IMR-90 (cell line): ENCODE measurements around the gene SYNM. TPM values are rescaled to one million over a fixed set of nuclear protein-coding genes. Genes with fewer than 3 reads are reported as not detected.

Experiments used
- ATAC-seq: fragments of 200-7000 bp; cut with Tn5 transposase; 2 replicates; pipeline ENCODE4 v1.9.1; 2020; ENCODE audit warnings: low read depth, mild to moderate bottlenecking, moderate library complexity
- BruUV-seq: library from RNA; stranded (reverse); fragments of 400-500 nt; replicated peaks from 2 replicates; lab custom pipeline; 2021; lab: Mats Ljungman, UMichigan
- CTCF ChIA-PET: fragments of 300-600 bp; formaldehyde crosslinking; extraction: SDS; loops from one replicate; lab custom pipeline; 2021; ENCODE audit warnings: antibody characterized with exemption; lab: Yijun Ruan, JAX
- POLR2A ChIA-PET: fragments of 300-600 bp; sonication (Branson Sonifier 250); formaldehyde crosslinking; loops from one replicate; lab custom pipeline; 2022; ENCODE audit warnings: antibody characterized with exemption; ENCODE audit not compliant: unreplicated experiment; lab: Charles Lee
- DNase-seq: peaks from one replicate; pipeline ENCODE4 v3.0.0; 2013
- H2AFZ ChIP-seq: replicated peaks from 2 replicates; pipeline ENCODE3; 2013; ENCODE audit warnings: low read length, mild to moderate bottlenecking; ENCODE audit not compliant: poor library complexity
- H2AK5ac ChIP-seq: 2 replicates; pipeline ENCODE4 v1.6.1; 2013; ENCODE audit warnings: low read depth, low read length, inconsistent platforms
- H2AK9ac ChIP-seq: replicated peaks from 2 replicates; pipeline ENCODE3; 2013; ENCODE audit warnings: mild to moderate bottlenecking, low read depth, low read length, moderate library complexity; ENCODE audit not compliant: poor library complexity
- H2BK120ac ChIP-seq: 2 replicates; pipeline ENCODE4 v1.6.1; 2013; ENCODE audit warnings: low read depth, low read length, inconsistent platforms
- H2BK15ac ChIP-seq: 3 replicates; pipeline ENCODE4 v1.6.1; 2013; ENCODE audit warnings: low read depth, low read length, inconsistent platforms
- H2BK20ac ChIP-seq: 2 replicates; pipeline ENCODE4 v1.6.1; 2013; ENCODE audit warnings: low read depth, mild to moderate bottlenecking, inconsistent platforms, low read length, moderate library complexity
- H2BK5ac ChIP-seq: 2 replicates; pipeline ENCODE4 v1.6.1; 2013; ENCODE audit warnings: mild to moderate bottlenecking, low read depth, low read length, inconsistent platforms; ENCODE audit not compliant: poor library complexity, severe bottlenecking
- H3K14ac ChIP-seq: replicated peaks from 2 replicates; pipeline ENCODE4 v1.6.1; 2013; ENCODE audit warnings: low read depth, low read length, inconsistent platforms
- H3K18ac ChIP-seq: 2 replicates; pipeline ENCODE4 v1.6.1; 2013; ENCODE audit warnings: low read depth, low read length, control low read depth
- H3K23ac ChIP-seq: 2 replicates; pipeline ENCODE4 v1.6.1; 2013; ENCODE audit warnings: low read depth, low read length, inconsistent platforms
- H3K27ac ChIP-seq: 2 replicates; pipeline ENCODE4 v1.5.1; 2013; ENCODE audit warnings: mild to moderate bottlenecking, control low read depth, low read length; ENCODE audit not compliant: insufficient read depth
- H3K27me3 ChIP-seq: 2 replicates; pipeline ENCODE4 v1.6.1; 2013; ENCODE audit warnings: low read length; ENCODE audit not compliant: control insufficient read depth, insufficient read depth
- H3K36me3 ChIP-seq: 2 replicates; pipeline ENCODE4 v1.6.1; 2013; ENCODE audit warnings: low read length, mixed read lengths; ENCODE audit not compliant: control insufficient read depth, insufficient read depth
- H3K4ac ChIP-seq: 2 replicates; pipeline ENCODE4 v1.6.1; 2013; ENCODE audit warnings: low read depth, low read length, inconsistent platforms
- H3K4me1 ChIP-seq: 2 replicates; pipeline ENCODE4 v1.6.1; 2013; ENCODE audit warnings: low read length, mixed read lengths; ENCODE audit not compliant: control insufficient read depth, insufficient read depth
- H3K4me2 ChIP-seq: 2 replicates; pipeline ENCODE4 v1.6.1; 2013; ENCODE audit warnings: low read depth, mild to moderate bottlenecking, control low read depth, low read length, moderate library complexity
- H3K4me3 ChIP-seq: 2 replicates; pipeline ENCODE4 v1.5.1; 2013; ENCODE audit warnings: low read depth, mild to moderate bottlenecking, control low read depth, low read length, moderate library complexity; ENCODE audit not compliant: insufficient read depth
- H3K56ac ChIP-seq: 2 replicates; pipeline ENCODE4 v1.6.1; 2013; ENCODE audit warnings: low read length, inconsistent platforms; ENCODE audit not compliant: insufficient read depth; ENCODE audit errors: extremely low read depth
- H3K79me1 ChIP-seq, 2 experiments: 2 replicates each; pipeline ENCODE4 v1.6.1; 2013; ENCODE audit warnings: low read length in 2 of 2, inconsistent platforms in 1 of 2, low read depth in 1 of 2
- H3K9ac ChIP-seq: 2 replicates; pipeline ENCODE4 v1.6.1; 2013; ENCODE audit warnings: low read depth, low read length, control low read depth
- H3K9me1 ChIP-seq: 2 replicates; pipeline ENCODE4 v1.6.1; 2013; ENCODE audit warnings: low read length, inconsistent platforms; ENCODE audit not compliant: insufficient read depth
- H3K9me3 ChIP-seq: 2 replicates; pipeline ENCODE4 v1.6.1; 2013; ENCODE audit warnings: low read length; ENCODE audit not compliant: control insufficient read depth, insufficient read depth
- H4K20me1 ChIP-seq: 2 replicates; pipeline ENCODE4 v1.6.1; 2013; ENCODE audit warnings: low read length, inconsistent platforms; ENCODE audit not compliant: insufficient read depth
- H4K5ac ChIP-seq: 2 replicates; pipeline ENCODE4 v1.6.1; 2013; ENCODE audit warnings: mild to moderate bottlenecking, low read depth, low read length, control low read depth
- H4K8ac ChIP-seq, 2 experiments: 2 replicates each; pipeline ENCODE4 v1.6.1; 2013; ENCODE audit warnings: low read depth in 2 of 2, low read length in 2 of 2, control low read depth in 1 of 2, inconsistent platforms in 1 of 2
- H4K91ac ChIP-seq: 2 replicates; pipeline ENCODE4 v1.6.1; 2013; ENCODE audit warnings: low read depth, low read length, inconsistent platforms; ENCODE audit not compliant: insufficient read depth
- CEBPB ChIP-seq: IDR thresholded peaks from 2 replicates; pipeline ENCODE4 v1.6.1; 2012; ENCODE audit warnings: low read depth, low read length, improper control_type of control experiment
- CHD1 ChIP-seq: IDR thresholded peaks from 2 replicates; pipeline ENCODE4 v1.6.1; 2012; ENCODE audit warnings: low read depth, low read length, improper control_type of control experiment
- ELK1 ChIP-seq: fragments of 150-350 bp; IDR thresholded peaks from 2 replicates; pipeline ENCODE4 v1.6.1; 2016; ENCODE audit warnings: low read depth, mild to moderate bottlenecking, low read length, moderate library complexity, borderline replicate concordance
- FOS ChIP-seq: fragments of 150-350 bp; IDR thresholded peaks from 2 replicates; pipeline ENCODE4 v1.6.1; 2016; ENCODE audit warnings: low read depth, low read length
- MAZ ChIP-seq: IDR thresholded peaks from 2 replicates; pipeline ENCODE4 v1.6.1; 2012; ENCODE audit warnings: low read depth, mild to moderate bottlenecking, low read length, improper control_type of control experiment, moderate library complexity, borderline replicate concordance
- RAD21 ChIP-seq: IDR thresholded peaks from 2 replicates; pipeline ENCODE4 v1.6.1; 2012; ENCODE audit warnings: low read length, improper control_type of control experiment
- SMC3 ChIP-seq: fragments of 150-350 bp; IDR thresholded peaks from 2 replicates; pipeline ENCODE4 v1.6.1; 2016; ENCODE audit warnings: low read depth, mild to moderate bottlenecking, antibody characterized with exemption, low read length, moderate library complexity
- WGBS, 2 experiments: methylation state at CpG; one replicate each; pipeline versions ENCODE4 v1.1.5 to v1.1.7; 2013; ENCODE audit warnings: missing lambda C conversion rate in 2 of 2; ENCODE audit not compliant: insufficient read length in 1 of 2; ENCODE audit errors: extremely low coverage in 2 of 2; 5-methylcytosine and 5-hydroxymethylcytosine counted together
- dilution Hi-C: fragments of 300-500 bp; cut with HindIII; formaldehyde crosslinking; loops from one replicate; pipeline ENCODE4 v1.14.3; 2018; ENCODE audit warnings: low sequenced_read_pairs; ENCODE audit not compliant: unreplicated experiment
- in situ Hi-C: fragments of 300-500 bp; cut with MboI; formaldehyde crosslinking; loops from 3 replicates; pipeline ENCODE4 v1.14.3; 2019; ENCODE audit warnings: low sequenced_read_pairs, inconsistent platforms, mixed read lengths
- intact Hi-C: fragments of 100-400 bp; cut with micrococcal nuclease; formaldehyde crosslinking; loops from 2 replicates; pipeline ENCODE4 v1.10.0; 2022
- polyA plus RNA-seq, 3 experiments: library from polyadenylated mRNA; depleted of rRNA; stranded (reverse); fragments of >200 nt; gene quantifications; 2 replicates each; pipeline ENCODE4 v1.2.3, GENCODE V29; 2012; ENCODE audit warnings: low replicate concordance in 1 of 3
- total RNA-seq: library from RNA; depleted of rRNA; stranded (reverse); fragments of >200 nt; gene quantifications from 2 replicates; pipeline ENCODE4 v1.2.3, GENCODE V29; 2012
- TF ChIP-seq, protein P1 (sequence below): fragments of 150-350 bp; IDR thresholded peaks from 2 replicates; pipeline ENCODE4 v1.6.1; 2017; ENCODE audit warnings: mild to moderate bottlenecking, antibody characterized with exemption, low read length, low read depth
- TF ChIP-seq, protein P2 (sequence below): conservative IDR thresholded peaks from 2 replicates; pipeline ENCODE4 v1.5.1; 2012; ENCODE audit warnings: mild to moderate bottlenecking, low read depth, low read length, improper control_type of control experiment

Gene SYNM
- total and polyA plus RNA-seq, 2 of the 4 experiments (the other 2 are of a cell fraction) = 2.1 to 3.4 TPM

- Histone ChIP-seq H3K4ac (no peak overlapping the region), H2BK15ac (no peak overlapping the region), H2AK9ac (no peak overlapping the region), H2AFZ (no peak overlapping the region), H3K4me3 (no peak overlapping the region), H3K9ac (no peak overlapping the region), H3K23ac (no peak overlapping the region), H3K4me2 (no peak overlapping the region), H3K18ac (no peak overlapping the region), H3K9me3 (no peaks in the 10 kb centered on the region), H2AK5ac (no peak overlapping the region), H4K91ac (no peak overlapping the region), H4K20me1 (no peaks in the 10 kb centered on the region; the same call in 1 of the 2 replicates), H3K36me3 (peaks cover under 1% of the 10 kb centered on the region; the same call in 1 of the 2 replicates), H2BK120ac (no peak overlapping the region), H3K79me1 (peaks cover 5 to 24% of the 10 kb centered on the region in 2 experiments; a peak in 3 of 4 replicates), H3K4me1 (peaks cover 14% of the 10 kb centered on the region), H3K56ac (no peak overlapping the region), H3K27ac (no peak overlapping the region), H2BK5ac (no peak overlapping the region), H2BK20ac (0 out of 2 replicates have a peak overlapping the region, but pooled peaks have one; percentile 10), H4K5ac (no peak overlapping the region), H4K8ac (no peak overlapping the region), H3K27me3 (no peaks in the 10 kb centered on the region), H3K9me1 (peaks cover 20% of the 10 kb centered on the region), H3K14ac (no peak overlapping the region)
- dilution Hi-C loops (loop anchor here (25.0 kb wide), 1 partner anchor 90 kb away; no protein-coding TSS in a partner anchor), intact Hi-C loops (loop anchor here (5.0 kb wide), 1 partner anchor 90 kb away; no protein-coding TSS in a partner anchor), in situ Hi-C loops (loop anchor here (25.0 kb wide), 1 partner anchor 615 kb away; the partner anchor contains the start of gene LYSMD4)
- no peak for DNase-seq
- POLR2A ChIA-PET = interaction anchor here (0.6 kb wide), 1 partner anchor 151 kb away, joined by 6 read pairs; no protein-coding TSS in a partner anchor
- CTCF ChIA-PET = interaction anchor here (1.3 kb wide), 1 partner anchor 17 kb away, joined by 3 read pairs; the partner anchor contains the start of gene SYNM
- TF ChIP-seq, protein P1, sequence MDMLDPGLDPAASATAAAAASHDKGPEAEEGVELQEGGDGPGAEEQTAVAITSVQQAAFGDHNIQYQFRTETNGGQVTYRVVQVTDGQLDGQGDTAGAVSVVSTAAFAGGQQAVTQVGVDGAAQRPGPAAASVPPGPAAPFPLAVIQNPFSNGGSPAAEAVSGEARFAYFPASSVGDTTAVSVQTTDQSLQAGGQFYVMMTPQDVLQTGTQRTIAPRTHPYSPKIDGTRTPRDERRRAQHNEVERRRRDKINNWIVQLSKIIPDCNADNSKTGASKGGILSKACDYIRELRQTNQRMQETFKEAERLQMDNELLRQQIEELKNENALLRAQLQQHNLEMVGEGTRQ = no peak
- TF ChIP-seq RAD21 = no peak
- TF ChIP-seq ELK1 = no peak
- TF ChIP-seq CHD1 = no peak
- no peak for TF ChIP-seq MAZ
- no peak for TF ChIP-seq FOS
- TF ChIP-seq SMC3 = no peak
- TF ChIP-seq CEBPB = no peak
- TF ChIP-seq, protein P2, sequence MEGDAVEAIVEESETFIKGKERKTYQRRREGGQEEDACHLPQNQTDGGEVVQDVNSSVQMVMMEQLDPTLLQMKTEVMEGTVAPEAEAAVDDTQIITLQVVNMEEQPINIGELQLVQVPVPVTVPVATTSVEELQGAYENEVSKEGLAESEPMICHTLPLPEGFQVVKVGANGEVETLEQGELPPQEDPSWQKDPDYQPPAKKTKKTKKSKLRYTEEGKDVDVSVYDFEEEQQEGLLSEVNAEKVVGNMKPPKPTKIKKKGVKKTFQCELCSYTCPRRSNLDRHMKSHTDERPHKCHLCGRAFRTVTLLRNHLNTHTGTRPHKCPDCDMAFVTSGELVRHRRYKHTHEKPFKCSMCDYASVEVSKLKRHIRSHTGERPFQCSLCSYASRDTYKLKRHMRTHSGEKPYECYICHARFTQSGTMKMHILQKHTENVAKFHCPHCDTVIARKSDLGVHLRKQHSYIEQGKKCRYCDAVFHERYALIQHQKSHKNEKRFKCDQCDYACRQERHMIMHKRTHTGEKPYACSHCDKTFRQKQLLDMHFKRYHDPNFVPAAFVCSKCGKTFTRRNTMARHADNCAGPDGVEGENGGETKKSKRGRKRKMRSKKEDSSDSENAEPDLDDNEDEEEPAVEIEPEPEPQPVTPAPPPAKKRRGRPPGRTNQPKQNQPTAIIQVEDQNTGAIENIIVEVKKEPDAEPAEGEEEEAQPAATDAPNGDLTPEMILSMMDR = no peak
- BruUV-seq = no TSS peak
- ATAC-seq = no peak
- WGBS, 2 experiments = 100% methylated on average over 1 of the region's 8 CpGs; no CpG with 5 or more reads in 1 of the 2 experiments
Measured at GRCh38 chr15:99121691-99122410, 17.0 kb downstream of the SYNM start.
